ENCODE measurements around the gene ARID2.

The ARID2 gene

DNA sequence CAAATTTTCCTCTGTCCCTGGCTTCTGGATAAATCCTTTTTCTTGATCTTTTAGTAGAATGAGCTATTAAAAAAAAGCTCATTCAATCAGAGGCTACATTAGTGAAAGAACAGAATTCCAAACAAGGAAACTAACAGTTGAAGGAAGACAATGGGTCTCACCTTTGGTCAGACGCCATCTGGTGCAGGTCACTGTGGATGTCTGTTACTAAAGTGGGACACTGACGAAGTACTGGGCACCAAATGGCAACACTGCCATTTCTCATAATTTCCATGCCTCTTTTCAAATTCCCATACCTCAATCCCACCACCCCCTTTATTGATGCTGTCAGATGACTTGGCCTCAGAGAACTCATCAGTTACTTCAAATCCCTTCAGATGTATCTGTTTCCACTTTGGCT, 24.5 kb upstream of the ARID2 start:
- no peaks in the 10 kb centered on the region for H4K20me1 ChIP-seq (ENCODE audit: insufficient read depth)

DNA sequence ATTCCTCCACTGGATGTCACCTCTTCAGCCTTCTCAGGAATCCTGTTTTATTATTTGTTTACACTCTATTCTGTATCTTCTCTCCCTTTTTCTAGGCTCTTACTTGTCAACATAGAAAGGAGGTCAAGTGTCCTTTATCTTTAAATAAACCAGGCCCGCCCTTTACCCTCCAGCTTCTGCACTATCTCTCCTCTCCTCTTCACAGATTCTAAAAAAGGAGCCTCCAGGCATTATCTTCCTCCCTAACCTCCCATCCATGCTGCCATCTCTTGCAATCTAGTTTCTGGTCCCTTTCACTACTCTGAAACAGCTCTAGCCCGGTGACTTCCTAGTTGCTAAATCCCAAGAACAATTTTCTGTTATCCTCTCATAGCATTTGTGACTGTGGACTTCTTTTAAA, 24.1 kb upstream of the ARID2 start:
- H2AFZ ChIP-seq (ENCODE audit: low read depth), result no peak overlapping the region
- H3K9ac ChIP-seq, result no peak overlapping the region
- TF ChIP-seq, protein P1, sequence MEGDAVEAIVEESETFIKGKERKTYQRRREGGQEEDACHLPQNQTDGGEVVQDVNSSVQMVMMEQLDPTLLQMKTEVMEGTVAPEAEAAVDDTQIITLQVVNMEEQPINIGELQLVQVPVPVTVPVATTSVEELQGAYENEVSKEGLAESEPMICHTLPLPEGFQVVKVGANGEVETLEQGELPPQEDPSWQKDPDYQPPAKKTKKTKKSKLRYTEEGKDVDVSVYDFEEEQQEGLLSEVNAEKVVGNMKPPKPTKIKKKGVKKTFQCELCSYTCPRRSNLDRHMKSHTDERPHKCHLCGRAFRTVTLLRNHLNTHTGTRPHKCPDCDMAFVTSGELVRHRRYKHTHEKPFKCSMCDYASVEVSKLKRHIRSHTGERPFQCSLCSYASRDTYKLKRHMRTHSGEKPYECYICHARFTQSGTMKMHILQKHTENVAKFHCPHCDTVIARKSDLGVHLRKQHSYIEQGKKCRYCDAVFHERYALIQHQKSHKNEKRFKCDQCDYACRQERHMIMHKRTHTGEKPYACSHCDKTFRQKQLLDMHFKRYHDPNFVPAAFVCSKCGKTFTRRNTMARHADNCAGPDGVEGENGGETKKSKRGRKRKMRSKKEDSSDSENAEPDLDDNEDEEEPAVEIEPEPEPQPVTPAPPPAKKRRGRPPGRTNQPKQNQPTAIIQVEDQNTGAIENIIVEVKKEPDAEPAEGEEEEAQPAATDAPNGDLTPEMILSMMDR (conservative IDR thresholded peaks at IDR 0.05; ENCODE audit: low read depth, low read length), result no peak
- H3K36me3 ChIP-seq (ENCODE audit: insufficient read depth), result no peaks in the 10 kb centered on the region
- no peaks in the 10 kb centered on the region for H3K4me1 ChIP-seq (ENCODE audit: low read depth, poor library complexity, severe bottlenecking)
- no peaks in the 10 kb centered on the region for H3K27me3 ChIP-seq (ENCODE audit: insufficient read depth, low read depth)
- no peaks in the 10 kb centered on the region for H3K79me2 ChIP-seq (ENCODE audit: insufficient read depth, low read depth)
- no peak overlapping the region for H3K4me3 ChIP-seq (IDR thresholded peaks at IDR 0.05; ENCODE audit: insufficient read depth, low read depth, low read length)
- no peaks in the 10 kb centered on the region for H4K20me1 ChIP-seq (ENCODE audit: insufficient read depth)
- no peak overlapping the region for H3K27ac ChIP-seq
- H3K4me2 ChIP-seq, result no peak overlapping the region

More for the DNA sequence above, 24.5 kb upstream of the ARID2 start:
- no peak overlapping the region for H3K4me3 ChIP-seq (IDR thresholded peaks at IDR 0.05; ENCODE audit: insufficient read depth, low read depth, low read length)
- TF ChIP-seq, protein P1 (conservative IDR thresholded peaks at IDR 0.05; ENCODE audit: low read depth, low read length), result no peak
- no peaks in the 10 kb centered on the region for H3K4me1 ChIP-seq (ENCODE audit: low read depth, poor library complexity, severe bottlenecking)
- H2AFZ ChIP-seq (ENCODE audit: low read depth), result no peak overlapping the region
- H3K27me3 ChIP-seq (ENCODE audit: insufficient read depth, low read depth), result no peaks in the 10 kb centered on the region
- H3K27ac ChIP-seq, result no peak overlapping the region
- no peaks in the 10 kb centered on the region for H3K36me3 ChIP-seq (ENCODE audit: insufficient read depth)
- no peak overlapping the region for H3K4me2 ChIP-seq
- H3K79me2 ChIP-seq (ENCODE audit: insufficient read depth, low read depth), result no peaks in the 10 kb centered on the region
- H3K9ac ChIP-seq, result no peak overlapping the region

DNA sequence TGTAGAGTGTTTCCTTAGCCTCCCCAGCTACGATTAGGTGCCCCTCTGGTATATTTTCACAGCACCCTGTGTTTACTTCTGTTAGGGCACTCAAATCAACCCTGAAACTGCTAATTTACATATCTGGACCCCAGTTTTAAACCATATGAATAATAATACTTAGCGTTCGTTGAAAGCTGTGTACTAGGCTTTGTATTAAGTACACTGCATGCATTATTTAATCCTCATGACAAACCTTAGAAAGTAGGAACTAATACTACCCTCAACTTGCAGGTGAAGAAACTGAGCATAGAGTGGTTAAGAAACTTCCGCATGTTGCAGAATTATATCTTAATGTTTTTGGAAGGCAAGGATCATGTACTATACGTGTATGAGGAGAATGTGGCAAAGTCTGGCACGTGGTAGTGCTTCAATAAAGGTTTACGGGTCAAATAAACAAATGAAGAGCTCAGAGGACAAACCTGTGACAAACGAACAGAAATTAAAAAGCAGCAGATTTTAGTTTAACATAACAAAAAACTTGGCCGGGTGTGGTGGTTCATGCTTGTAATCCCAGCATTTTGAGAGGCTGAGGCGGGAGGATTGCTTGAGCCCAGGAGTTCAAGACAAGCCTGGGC, 22.2 kb upstream of the ARID2 start:
- H3K27me3 ChIP-seq (ENCODE audit: insufficient read depth, low read depth), result no peaks in the 10 kb centered on the region
- H4K20me1 ChIP-seq (ENCODE audit: insufficient read depth), result no peaks in the 10 kb centered on the region
- TF ChIP-seq, protein P1 (conservative IDR thresholded peaks at IDR 0.05; ENCODE audit: low read depth, low read length), result no peak
- no peaks in the 10 kb centered on the region for H3K79me2 ChIP-seq (ENCODE audit: insufficient read depth, low read depth)
- H2AFZ ChIP-seq (ENCODE audit: low read depth), result no peak overlapping the region
- H3K36me3 ChIP-seq (ENCODE audit: insufficient read depth), result no peaks in the 10 kb centered on the region
- H3K9ac ChIP-seq, result no peak overlapping the region
- no peak overlapping the region for H3K4me2 ChIP-seq
- H3K27ac ChIP-seq, result no peak overlapping the region
- no peaks in the 10 kb centered on the region for H3K4me1 ChIP-seq (ENCODE audit: low read depth, poor library complexity, severe bottlenecking)
- no peak overlapping the region for H3K4me3 ChIP-seq (IDR thresholded peaks at IDR 0.05; ENCODE audit: insufficient read depth, low read depth, low read length)

DNA sequence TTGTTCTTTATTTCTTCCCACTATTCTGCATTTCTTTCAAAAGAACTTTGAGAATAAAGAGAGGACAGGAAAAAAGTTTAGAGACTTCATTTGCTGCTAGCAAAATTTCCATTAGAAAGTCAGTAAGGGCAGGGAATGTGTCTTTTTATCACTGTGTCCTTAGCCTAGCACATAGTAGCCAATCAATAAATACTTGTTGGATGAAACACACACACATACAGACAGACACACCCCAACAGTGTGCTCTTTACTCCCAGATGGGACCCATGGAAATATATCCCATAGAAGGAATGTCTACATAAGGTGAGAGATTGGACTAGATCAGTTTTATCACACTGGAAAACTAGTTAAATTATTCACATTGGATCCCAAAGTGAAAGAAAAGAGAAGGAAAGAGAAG, 21.1 kb upstream of the ARID2 start:
- no peak overlapping the region for H3K27ac ChIP-seq
- no peak overlapping the region for H3K9ac ChIP-seq
- H3K4me1 ChIP-seq (ENCODE audit: low read depth, poor library complexity, severe bottlenecking), result no peaks in the 10 kb centered on the region
- H3K27me3 ChIP-seq (ENCODE audit: insufficient read depth, low read depth), result no peaks in the 10 kb centered on the region
- H3K4me2 ChIP-seq, result no peak overlapping the region
- no peaks in the 10 kb centered on the region for H3K79me2 ChIP-seq (ENCODE audit: insufficient read depth, low read depth)
- H4K20me1 ChIP-seq (ENCODE audit: insufficient read depth), result no peaks in the 10 kb centered on the region
- H3K4me3 ChIP-seq (IDR thresholded peaks at IDR 0.05; ENCODE audit: insufficient read depth, low read depth, low read length), result no peak overlapping the region
- TF ChIP-seq, protein P1 (conservative IDR thresholded peaks at IDR 0.05; ENCODE audit: low read depth, low read length), result no peak
- no peaks in the 10 kb centered on the region for H3K36me3 ChIP-seq (ENCODE audit: insufficient read depth)
- H2AFZ ChIP-seq (ENCODE audit: low read depth), result no peak overlapping the region

Data from KMS-11 (cell line).